NCI-H2171 treated with DMSO at 0.1 percent for 48 hours (cell line): ENCODE results near the gene SLC38A7.
A peak's percentile ranks its signal among the peaks of the same experiment; 100 is the strongest.
"Not testable (repeated sequence)": the region's sequence is repeated elsewhere in the genome, so short reads cannot be mapped to it uniquely, and the experiment has no call there.

Experiments
- DNase-seq: peaks from one replicate; lab custom pipeline; 2025; lab: John Stamatoyannopoulos, UW

Gene SLC38A7

GRCh38 chr16:58678269-58678668 lies 6.3 kb downstream of the SLC38A7 start:
- no peak for DNase-seq

GRCh38 chr16:58670946-58671583 lies 13.5 kb downstream of the SLC38A7 start:
- DNase-seq = no peak

- DNase-seq = no peak
These were observed 14.4 kb downstream of the SLC38A7 start for GRCh38 chr16:58670177-58670576.

GRCh38 chr16:58665200-58665599 lies 19.4 kb downstream of the SLC38A7 start:
- no peak for DNase-seq

GRCh38 chr16:58661199-58661830 lies 23.3 kb downstream of the SLC38A7 start:
- peak; percentile 54 for DNase-seq

GRCh38 chr16:58659911-58660310 lies 24.7 kb downstream of the SLC38A7 start:
- DNase-seq = not testable (repeated sequence)

- DNase-seq = no peak
These were observed 25.8 kb downstream of the SLC38A7 start for GRCh38 chr16:58658796-58659211.

- DNase-seq = no peak
These were observed 27.7 kb downstream of the SLC38A7 start for GRCh38 chr16:58656899-58657298.

- DNase-seq = no peak
These were observed 29.4 kb downstream of the SLC38A7 start for GRCh38 chr16:58655215-58655596.

- no peak for DNase-seq
These were observed 29.9 kb downstream of the SLC38A7 start for GRCh38 chr16:58654560-58655214.

GRCh38 chr16:58652741-58653140 lies 31.8 kb downstream of the SLC38A7 start:
- no peak for DNase-seq

GRCh38 chr16:58651965-58652348 lies 32.6 kb downstream of the SLC38A7 start:
- DNase-seq = no peak

- no peak for DNase-seq
These were observed 34.9 kb downstream of the SLC38A7 start for GRCh38 chr16:58649707-58650106.

- DNase-seq = no peak
These were observed 37.5 kb downstream of the SLC38A7 start for GRCh38 chr16:58647107-58647506.

- DNase-seq = no peak
These were observed 39.6 kb downstream of the SLC38A7 start for GRCh38 chr16:58644765-58645487.

GRCh38 chr16:58644108-58644507 lies 40.5 kb downstream of the SLC38A7 start:
- no peak for DNase-seq

- no peak for DNase-seq
These were observed 43.6 kb downstream of the SLC38A7 start for GRCh38 chr16:58640949-58641348.

- DNase-seq = no peak
These were observed 44.7 kb downstream of the SLC38A7 start for GRCh38 chr16:58639836-58640235.

GRCh38 chr16:58639230-58639629 lies 45.3 kb downstream of the SLC38A7 start:
- DNase-seq = no peak

GRCh38 chr16:58638148-58639036 lies 46.2 kb downstream of the SLC38A7 start:
- DNase-seq = peak; percentile 52

GRCh38 chr16:58637021-58637420 lies 47.5 kb downstream of the SLC38A7 start:
- not testable (repeated sequence) for DNase-seq

- no peak for DNase-seq
These were observed 48.1 kb downstream of the SLC38A7 start for GRCh38 chr16:58636466-58636865.
